GM12878 (cell line): ENCODE results near the gene CPNE5. TPM values are rescaled to one million over a fixed set of nuclear protein-coding genes. Genes with fewer than 3 reads are reported as not detected.

Experiments
- BACH1 ChIP-seq: fragments of 450-650 bp; IDR thresholded peaks from 2 replicates; pipeline ENCODE4 v1.6.1; 2017; ENCODE audit warnings: mild to moderate bottlenecking, borderline replicate concordance
- BHLHE40 ChIP-seq, 2 experiments: fragments of 450-650 bp in 1 of 2; IDR thresholded peaks; 2 replicates each; pipeline ENCODE4 v1.6.1; 2011 to 2017; ENCODE audit warnings: low read depth in 2 of 2, borderline replicate concordance in 1 of 2, improper control_type of control experiment in 1 of 2, low read length in 1 of 2, mild to moderate bottlenecking in 1 of 2
- CBX5 ChIP-seq: sonication (generic); IDR thresholded peaks from 2 replicates; pipeline ENCODE4 v1.6.1; 2016; ENCODE audit warnings: low read depth, moderate library complexity, mild to moderate bottlenecking, inconsistent platforms
- IRF4 ChIP-seq: IDR thresholded peaks from 2 replicates; pipeline ENCODE4 v1.6.1; 2011; ENCODE audit warnings: low read depth, low read length
- JUND ChIP-seq: IDR thresholded peaks from 2 replicates; pipeline ENCODE4 v1.6.1; 2012; ENCODE audit warnings: low read depth, mild to moderate bottlenecking, low read length, improper control_type of control experiment, moderate library complexity
- KDM1A ChIP-seq: fragments of 200-600 bp; sonication (generic); IDR thresholded peaks from 2 replicates; pipeline ENCODE4 v1.6.1; 2016; ENCODE audit warnings: borderline replicate concordance
- STAT3 ChIP-seq: IDR thresholded peaks from 2 replicates; pipeline ENCODE4 v1.6.1; 2011; ENCODE audit warnings: low read depth, low read length, improper control_type of control experiment
- ZNF384 ChIP-seq: IDR thresholded peaks from 2 replicates; pipeline ENCODE4 v1.6.1; 2012; ENCODE audit warnings: low read depth, mild to moderate bottlenecking, low read length, improper control_type of control experiment, borderline replicate concordance
- polyA plus RNA-seq, 11 experiments: library from polyadenylated mRNA; depleted of rRNA in 4 of 11; unstranded in 6 of 11; stranded (reverse) in 5 of 11; fragments of >200 nt; fragmentation: Nextera tagmentation in 4 of 11; fragmentation: Illumina TruSeq in 1 of 11; extraction: Ambion mirVana in 4 of 11; extraction: Trizol in 1 of 11; gene quantifications; 1 replicate in 1 of 11; 2 replicates in 10 of 11; pipeline versions ENCODE4 v1.2.1 to v1.2.3, GENCODE V29; 2011 to 2016; ENCODE audit warnings: inconsistent platforms in 2 of 11, missing spikeins in 2 of 11, low read depth in 1 of 11
- total RNA-seq, 4 experiments: library from RNA; depleted of rRNA in 3 of 4; stranded (reverse); fragments of >200 nt in 3 of 4; fragmentation: Illumina TruSeq in 1 of 4; extraction: Trizol in 1 of 4; gene quantifications; 2 replicates each; pipeline versions ENCODE4 v1.2.1 to v1.2.3, GENCODE V29; 2013 to 2021
- TF ChIP-seq, protein P1 (sequence below): fragments of 450-650 bp; IDR thresholded peaks from 2 replicates; pipeline ENCODE4 v1.6.1; 2014; ENCODE audit warnings: mild to moderate bottlenecking
- TF ChIP-seq, protein P2 (sequence below): fragments of 450-650 bp; formaldehyde crosslinking; IDR thresholded peaks from 2 replicates; pipeline ENCODE4 v1.4.0; 2020; ENCODE audit warnings: mild to moderate bottlenecking, moderate library complexity
- TF ChIP-seq, protein P3 (sequence below): fragments of 450-650 bp; formaldehyde crosslinking; IDR thresholded peaks from 2 replicates; pipeline ENCODE4 v1.4.0; 2022; ENCODE audit warnings: mild to moderate bottlenecking, moderate library complexity
- TF ChIP-seq, protein P4 (sequence below): fragments of 450-650 bp; IDR thresholded peaks from 2 replicates; pipeline ENCODE4 v1.6.1; 2017; ENCODE audit warnings: borderline replicate concordance

The CPNE5 gene
- total and polyA plus RNA-seq, 10 of the 15 experiments (the other 5 are each of a cell fraction or from before 2014, with no cell fraction given), result 2.4 to 39.1 (median 18.2) TPM

DNA sequence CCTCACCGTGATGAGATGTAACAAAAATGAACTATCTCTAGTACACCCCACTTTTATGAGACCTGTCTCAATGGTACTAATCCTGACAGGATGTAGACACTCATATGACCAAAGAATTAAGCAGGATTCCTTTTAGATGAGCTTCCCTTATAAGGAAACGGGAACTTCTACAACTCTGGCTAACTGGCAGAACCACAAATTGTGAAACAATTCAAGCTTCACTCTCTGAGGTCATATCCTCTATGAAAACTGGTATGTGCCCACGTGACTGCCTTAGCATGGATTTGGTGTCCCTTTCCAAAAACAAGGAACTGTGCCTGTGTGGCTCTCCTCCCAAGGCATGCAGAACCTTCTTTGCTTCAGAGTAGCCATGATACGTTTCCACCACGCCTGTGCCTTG is 14.1 kb upstream of the CPNE5 start (continued):
- TF ChIP-seq ZNF384, result no peak
- TF ChIP-seq BACH1, result no peak
- TF ChIP-seq, protein P1, sequence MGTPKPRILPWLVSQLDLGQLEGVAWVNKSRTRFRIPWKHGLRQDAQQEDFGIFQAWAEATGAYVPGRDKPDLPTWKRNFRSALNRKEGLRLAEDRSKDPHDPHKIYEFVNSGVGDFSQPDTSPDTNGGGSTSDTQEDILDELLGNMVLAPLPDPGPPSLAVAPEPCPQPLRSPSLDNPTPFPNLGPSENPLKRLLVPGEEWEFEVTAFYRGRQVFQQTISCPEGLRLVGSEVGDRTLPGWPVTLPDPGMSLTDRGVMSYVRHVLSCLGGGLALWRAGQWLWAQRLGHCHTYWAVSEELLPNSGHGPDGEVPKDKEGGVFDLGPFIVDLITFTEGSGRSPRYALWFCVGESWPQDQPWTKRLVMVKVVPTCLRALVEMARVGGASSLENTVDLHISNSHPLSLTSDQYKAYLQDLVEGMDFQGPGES, result no peak
- no peak for TF ChIP-seq JUND
- no peak for TF ChIP-seq KDM1A
- no peak for TF ChIP-seq CBX5
- TF ChIP-seq IRF4, result no peak
- no peak for TF ChIP-seq STAT3
- TF ChIP-seq, protein P2, sequence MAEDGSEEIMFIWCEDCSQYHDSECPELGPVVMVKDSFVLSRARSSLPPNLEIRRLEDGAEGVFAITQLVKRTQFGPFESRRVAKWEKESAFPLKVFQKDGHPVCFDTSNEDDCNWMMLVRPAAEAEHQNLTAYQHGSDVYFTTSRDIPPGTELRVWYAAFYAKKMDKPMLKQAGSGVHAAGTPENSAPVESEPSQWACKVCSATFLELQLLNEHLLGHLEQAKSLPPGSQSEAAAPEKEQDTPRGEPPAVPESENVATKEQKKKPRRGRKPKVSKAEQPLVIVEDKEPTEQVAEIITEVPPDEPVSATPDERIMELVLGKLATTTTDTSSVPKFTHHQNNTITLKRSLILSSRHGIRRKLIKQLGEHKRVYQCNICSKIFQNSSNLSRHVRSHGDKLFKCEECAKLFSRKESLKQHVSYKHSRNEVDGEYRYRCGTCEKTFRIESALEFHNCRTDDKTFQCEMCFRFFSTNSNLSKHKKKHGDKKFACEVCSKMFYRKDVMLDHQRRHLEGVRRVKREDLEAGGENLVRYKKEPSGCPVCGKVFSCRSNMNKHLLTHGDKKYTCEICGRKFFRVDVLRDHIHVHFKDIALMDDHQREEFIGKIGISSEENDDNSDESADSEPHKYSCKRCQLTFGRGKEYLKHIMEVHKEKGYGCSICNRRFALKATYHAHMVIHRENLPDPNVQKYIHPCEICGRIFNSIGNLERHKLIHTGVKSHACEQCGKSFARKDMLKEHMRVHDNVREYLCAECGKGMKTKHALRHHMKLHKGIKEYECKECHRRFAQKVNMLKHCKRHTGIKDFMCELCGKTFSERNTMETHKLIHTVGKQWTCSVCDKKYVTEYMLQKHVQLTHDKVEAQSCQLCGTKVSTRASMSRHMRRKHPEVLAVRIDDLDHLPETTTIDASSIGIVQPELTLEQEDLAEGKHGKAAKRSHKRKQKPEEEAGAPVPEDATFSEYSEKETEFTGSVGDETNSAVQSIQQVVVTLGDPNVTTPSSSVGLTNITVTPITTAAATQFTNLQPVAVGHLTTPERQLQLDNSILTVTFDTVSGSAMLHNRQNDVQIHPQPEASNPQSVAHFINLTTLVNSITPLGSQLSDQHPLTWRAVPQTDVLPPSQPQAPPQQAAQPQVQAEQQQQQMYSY, result no peak
- TF ChIP-seq, protein P3, sequence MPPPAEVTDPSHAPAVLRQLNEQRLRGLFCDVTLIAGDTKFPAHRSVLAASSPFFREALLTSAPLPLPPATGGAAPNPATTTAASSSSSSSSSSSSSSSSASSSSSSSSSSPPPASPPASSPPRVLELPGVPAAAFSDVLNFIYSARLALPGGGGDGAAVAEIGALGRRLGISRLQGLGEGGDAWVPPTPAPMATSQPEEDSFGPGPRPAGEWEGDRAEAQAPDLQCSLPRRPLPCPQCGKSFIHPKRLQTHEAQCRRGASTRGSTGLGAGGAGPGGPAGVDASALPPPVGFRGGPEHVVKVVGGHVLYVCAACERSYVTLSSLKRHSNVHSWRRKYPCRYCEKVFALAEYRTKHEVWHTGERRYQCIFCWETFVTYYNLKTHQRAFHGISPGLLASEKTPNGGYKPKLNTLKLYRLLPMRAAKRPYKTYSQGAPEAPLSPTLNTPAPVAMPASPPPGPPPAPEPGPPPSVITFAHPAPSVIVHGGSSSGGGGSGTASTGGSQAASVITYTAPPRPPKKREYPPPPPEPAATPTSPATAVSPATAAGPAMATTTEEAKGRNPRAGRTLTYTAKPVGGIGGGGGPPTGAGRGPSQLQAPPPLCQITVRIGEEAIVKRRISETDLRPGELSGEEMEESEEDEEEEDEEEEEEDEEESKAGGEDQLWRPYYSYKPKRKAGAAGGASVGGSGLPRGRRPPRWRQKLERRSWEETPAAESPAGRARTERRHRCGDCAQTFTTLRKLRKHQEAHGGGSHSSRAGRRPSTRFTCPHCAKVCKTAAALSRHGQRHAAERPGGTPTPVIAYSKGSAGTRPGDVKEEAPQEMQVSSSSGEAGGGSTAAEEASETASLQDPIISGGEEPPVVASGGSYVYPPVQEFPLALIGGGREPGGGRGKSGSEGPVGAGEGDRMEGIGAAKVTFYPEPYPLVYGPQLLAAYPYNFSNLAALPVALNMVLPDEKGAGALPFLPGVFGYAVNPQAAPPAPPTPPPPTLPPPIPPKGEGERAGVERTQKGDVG (CRISPR knock-in tag), result no peak
- no peak for TF ChIP-seq BHLHE40 (IDR thresholded peaks at IDR 0.05; ENCODE audit: borderline replicate concordance in 1 of 2, low read depth in 2 of 2, low read length in 1 of 2)
- TF ChIP-seq, protein P4, sequence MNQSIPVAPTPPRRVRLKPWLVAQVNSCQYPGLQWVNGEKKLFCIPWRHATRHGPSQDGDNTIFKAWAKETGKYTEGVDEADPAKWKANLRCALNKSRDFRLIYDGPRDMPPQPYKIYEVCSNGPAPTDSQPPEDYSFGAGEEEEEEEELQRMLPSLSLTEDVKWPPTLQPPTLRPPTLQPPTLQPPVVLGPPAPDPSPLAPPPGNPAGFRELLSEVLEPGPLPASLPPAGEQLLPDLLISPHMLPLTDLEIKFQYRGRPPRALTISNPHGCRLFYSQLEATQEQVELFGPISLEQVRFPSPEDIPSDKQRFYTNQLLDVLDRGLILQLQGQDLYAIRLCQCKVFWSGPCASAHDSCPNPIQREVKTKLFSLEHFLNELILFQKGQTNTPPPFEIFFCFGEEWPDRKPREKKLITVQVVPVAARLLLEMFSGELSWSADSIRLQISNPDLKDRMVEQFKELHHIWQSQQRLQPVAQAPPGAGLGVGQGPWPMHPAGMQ, result no peak
